ENCODE results near the gene CRADD. TPM values are rescaled to one million over a fixed set of nuclear protein-coding genes. Genes with fewer than 3 reads are reported as not detected.
A peak's percentile ranks its signal among the peaks of the same experiment; 100 is the strongest.

Gene CRADD
- total and polyA plus RNA-seq, 10 donors: 5.5 to 58.7 (median 18.8) TPM

DNA sequence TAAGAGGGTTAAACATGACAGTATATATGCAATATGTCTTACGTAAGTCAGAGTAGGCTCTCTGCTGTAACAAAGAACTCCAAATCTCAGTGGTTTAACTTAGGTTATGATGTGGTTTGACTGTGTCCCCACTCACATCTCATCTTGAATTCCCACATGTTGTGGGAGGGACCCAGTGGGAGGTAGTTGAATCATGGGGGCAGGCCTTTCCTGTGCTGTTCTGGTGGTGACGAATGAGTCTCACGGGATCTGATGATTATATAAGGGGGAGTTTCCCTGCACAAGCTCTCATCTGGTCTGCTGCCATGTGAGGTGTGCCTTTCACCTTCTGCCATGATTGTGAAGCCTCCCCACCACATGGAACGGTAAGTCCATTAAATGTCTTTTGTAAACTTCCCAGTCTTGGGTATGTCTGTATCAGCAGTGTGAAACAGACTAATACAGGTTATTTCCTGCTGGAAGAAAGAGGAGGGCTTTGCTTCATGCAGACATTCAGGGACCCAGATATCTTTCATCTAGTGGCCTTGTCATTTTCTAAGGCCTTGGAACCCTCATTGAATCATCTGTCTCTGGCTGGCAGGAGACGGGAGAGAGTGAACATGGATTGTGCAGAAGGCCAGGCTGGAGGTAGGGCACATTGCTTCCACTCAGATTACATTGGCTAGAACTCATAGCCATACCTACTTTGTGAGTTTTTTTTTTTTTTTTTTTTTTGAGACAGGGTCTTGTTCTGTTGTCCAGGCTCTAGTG, 96.1 kb downstream of the CRADD start:
- Histone ChIP-seq H3K36me3 (no peaks in the 10 kb centered on the region), H3K27me3 (replicated peaks in 1 of 7) (no peaks in the 10 kb centered on the region), H3K9me3 (no peaks in the 10 kb centered on the region), H3K4me3 (no peak overlapping the region), H3K4me1 (peaks cover 4 to 48% (median 20%) of the 10 kb centered on the region in 6 donors), H3K27ac (peak overlapping the region in 3 of 8 donors; percentile 34 to 40 (median 36))
- no peak for DNase-seq
- TF ChIP-seq POLR2AphosphoS5 (IDR thresholded peaks at IDR 0.05) (peak in 1 of 3 donors; percentile 47), POLR2A (IDR thresholded peaks at IDR 0.05) (no peak)
- intact Hi-C loops (cut with DNase I; ENCODE audit: low total_unique reads): no loop called here
- WGBS, 5 donors: 41 to 67% (median 50%) methylated on average over 5 of the region's 5 CpGs

DNA sequence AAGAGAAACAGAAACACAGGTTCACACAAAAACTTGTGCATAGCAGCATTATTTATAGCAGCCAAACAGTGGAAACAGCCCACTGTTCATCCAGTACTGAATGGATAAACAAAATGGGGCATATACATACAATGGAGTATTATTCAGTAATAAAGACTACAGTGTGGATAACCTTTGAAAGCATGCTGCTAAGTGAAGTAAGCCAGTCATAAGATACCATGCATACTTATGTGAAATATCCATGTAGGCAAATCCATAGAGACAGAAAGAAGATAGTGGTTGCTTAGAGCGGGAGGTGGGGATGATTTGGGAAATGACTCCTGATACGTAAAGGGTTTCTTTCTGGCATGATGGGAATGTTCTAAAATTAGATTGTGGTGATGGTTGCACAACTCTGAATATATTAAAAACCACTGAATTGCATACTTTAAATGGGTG, 99.4 kb downstream of the CRADD start:
- 58 to 76% (median 68%) methylated on average over 2 of the region's 2 CpGs for WGBS, 5 donors
- TF ChIP-seq POLR2A (IDR thresholded peaks at IDR 0.05) (no peak), POLR2AphosphoS5 (IDR thresholded peaks at IDR 0.05) (no peak)
- TF ChIP-seq, protein P1, sequence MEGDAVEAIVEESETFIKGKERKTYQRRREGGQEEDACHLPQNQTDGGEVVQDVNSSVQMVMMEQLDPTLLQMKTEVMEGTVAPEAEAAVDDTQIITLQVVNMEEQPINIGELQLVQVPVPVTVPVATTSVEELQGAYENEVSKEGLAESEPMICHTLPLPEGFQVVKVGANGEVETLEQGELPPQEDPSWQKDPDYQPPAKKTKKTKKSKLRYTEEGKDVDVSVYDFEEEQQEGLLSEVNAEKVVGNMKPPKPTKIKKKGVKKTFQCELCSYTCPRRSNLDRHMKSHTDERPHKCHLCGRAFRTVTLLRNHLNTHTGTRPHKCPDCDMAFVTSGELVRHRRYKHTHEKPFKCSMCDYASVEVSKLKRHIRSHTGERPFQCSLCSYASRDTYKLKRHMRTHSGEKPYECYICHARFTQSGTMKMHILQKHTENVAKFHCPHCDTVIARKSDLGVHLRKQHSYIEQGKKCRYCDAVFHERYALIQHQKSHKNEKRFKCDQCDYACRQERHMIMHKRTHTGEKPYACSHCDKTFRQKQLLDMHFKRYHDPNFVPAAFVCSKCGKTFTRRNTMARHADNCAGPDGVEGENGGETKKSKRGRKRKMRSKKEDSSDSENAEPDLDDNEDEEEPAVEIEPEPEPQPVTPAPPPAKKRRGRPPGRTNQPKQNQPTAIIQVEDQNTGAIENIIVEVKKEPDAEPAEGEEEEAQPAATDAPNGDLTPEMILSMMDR (IDR thresholded peaks at IDR 0.05 in 8 of 11, conservative IDR thresholded peaks at IDR 0.05 in 3 of 11): no peak
- Histone ChIP-seq H3K4me1 (peaks cover 4 to 60% (median 23%) of the 10 kb centered on the region in 6 donors), H3K36me3 (no peaks in the 10 kb centered on the region), H3K27me3 (replicated peaks in 1 of 7) (no peaks in the 10 kb centered on the region), H3K4me3 (no peak overlapping the region), H3K9me3 (no peaks in the 10 kb centered on the region), H3K27ac (peak overlapping the region in 7 of 8 donors; percentile 72 to 92 (median 83))
- intact Hi-C loops (cut with DNase I; ENCODE audit: low total_unique reads): no loop called here
- no peak for DNase-seq

DNA sequence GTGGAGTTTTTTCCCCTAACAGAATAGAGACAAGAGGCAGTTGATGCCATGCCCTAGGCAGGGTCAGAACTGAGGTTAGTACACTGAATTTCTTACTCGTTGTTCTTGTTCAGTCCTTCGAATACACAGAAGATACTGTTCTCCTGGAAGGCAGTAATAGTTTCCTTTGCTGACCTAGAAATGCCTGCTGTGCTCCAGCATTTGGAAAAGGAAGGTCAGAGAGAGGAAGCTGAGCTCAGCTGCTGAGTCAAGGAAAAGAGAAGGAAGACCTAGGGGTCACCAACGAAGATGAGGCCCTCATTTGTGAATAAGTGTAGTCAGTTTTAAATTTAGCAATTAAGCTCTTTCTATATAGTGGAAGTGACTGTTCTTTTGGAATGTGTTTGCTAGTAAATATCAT, 100.1 kb downstream of the CRADD start:
- no peaks in the 10 kb centered on the region for H3K27me3 ChIP-seq (replicated peaks in 1 of 7)
- no peaks in the 10 kb centered on the region for H3K9me3 ChIP-seq
- no peaks in the 10 kb centered on the region for H3K36me3 ChIP-seq
- intact Hi-C loops (cut with DNase I; ENCODE audit: low total_unique reads): no loop called here
- WGBS, 5 donors: 37 to 43% (median 38%) methylated on average over 3 of the region's 3 CpGs
- no peak for DNase-seq
- H3K4me3 ChIP-seq: no peak overlapping the region
- peak overlapping the region; percentile 9 to 92 (median 82) for H3K27ac ChIP-seq
- peak in 1 of 3 donors; percentile 76 for TF ChIP-seq POLR2AphosphoS5 (IDR thresholded peaks at IDR 0.05)
- no peak for TF ChIP-seq POLR2A (IDR thresholded peaks at IDR 0.05)
- H3K4me1 ChIP-seq: peaks cover 4 to 53% (median 23%) of the 10 kb centered on the region in 6 donors

DNA sequence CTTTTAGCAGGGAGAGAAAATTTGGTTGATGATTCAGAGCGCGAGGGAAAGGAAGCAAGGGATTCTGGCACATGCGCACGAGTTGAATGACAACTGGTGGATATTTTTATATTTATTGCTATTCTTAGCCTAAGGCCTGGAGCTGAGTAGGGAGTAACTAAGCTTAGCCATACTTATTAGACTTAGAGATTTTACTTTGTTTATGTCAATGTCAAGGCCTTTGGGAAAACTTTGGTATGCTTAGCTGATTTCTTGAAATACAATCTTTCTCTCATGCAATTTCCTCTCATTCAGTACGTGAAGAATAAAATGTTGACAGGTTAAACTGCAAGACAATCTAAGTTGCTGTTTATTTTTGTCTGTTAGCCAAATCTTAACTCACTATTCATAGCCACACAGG, 101.1 kb downstream of the CRADD start:
- intact Hi-C loops (cut with DNase I; ENCODE audit: low total_unique reads): no loop called here
- no peaks in the 10 kb centered on the region for H3K36me3 ChIP-seq
- DNase-seq: no peak
- WGBS, 5 donors: 34 to 55% (median 47%) methylated on average over 5 of the region's 5 CpGs
- H3K27me3 ChIP-seq (replicated peaks in 1 of 7): no peaks in the 10 kb centered on the region
- peak overlapping the region; percentile 9 to 92 (median 82) for H3K27ac ChIP-seq
- TF ChIP-seq, protein P1 (IDR thresholded peaks at IDR 0.05 in 8 of 11, conservative IDR thresholded peaks at IDR 0.05 in 3 of 11): no peak
- TF ChIP-seq POLR2AphosphoS5 (IDR thresholded peaks at IDR 0.05) (no peak), POLR2A (IDR thresholded peaks at IDR 0.05) (no peak)
- no peaks in the 10 kb centered on the region for H3K9me3 ChIP-seq
- H3K4me1 ChIP-seq: peaks cover 4 to 48% (median 22%) of the 10 kb centered on the region in 6 donors
- H3K4me3 ChIP-seq: no peak overlapping the region

DNA sequence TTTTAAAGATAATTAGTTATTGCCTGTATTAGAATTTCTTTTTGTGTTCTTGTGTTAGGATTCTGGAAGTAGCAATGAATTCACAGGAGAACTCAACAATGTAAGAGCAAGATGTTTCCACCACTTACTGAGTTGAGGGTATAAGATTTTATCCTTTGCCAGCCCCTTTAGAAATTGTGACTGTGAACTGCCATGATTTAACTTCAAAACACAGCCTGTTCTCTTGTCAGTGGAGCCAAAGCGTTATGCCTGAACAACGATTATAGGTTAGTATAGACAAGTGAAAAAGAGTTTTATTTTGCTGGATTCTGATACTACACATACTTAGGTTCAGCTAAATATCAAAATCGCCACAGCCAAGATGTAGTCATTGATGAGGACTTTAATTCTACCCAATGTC, 101.6 kb downstream of the CRADD start:
- no peaks in the 10 kb centered on the region for H3K27me3 ChIP-seq (replicated peaks in 1 of 7)
- peaks cover 4 to 50% (median 23%) of the 10 kb centered on the region in 6 donors for H3K4me1 ChIP-seq
- no peak overlapping the region for H3K4me3 ChIP-seq
- no peak for TF ChIP-seq POLR2A (IDR thresholded peaks at IDR 0.05)
- TF ChIP-seq, protein P1 (IDR thresholded peaks at IDR 0.05 in 8 of 11, conservative IDR thresholded peaks at IDR 0.05 in 3 of 11): no peak
- no peak for TF ChIP-seq POLR2AphosphoS5 (IDR thresholded peaks at IDR 0.05)
- intact Hi-C loops (cut with DNase I; ENCODE audit: low total_unique reads): no loop called here
- WGBS, 5 donors: 83 to 91% (median 85%) methylated on average over 3 of the region's 3 CpGs
- H3K27ac ChIP-seq: peak overlapping the region in 7 of 8 donors; percentile 72 to 92 (median 83)
- DNase-seq: no peak
- no peaks in the 10 kb centered on the region for H3K9me3 ChIP-seq
- H3K36me3 ChIP-seq: no peaks in the 10 kb centered on the region
